ENCODE measurements around the gene RAB10. TPM values are rescaled to one million over a fixed set of nuclear protein-coding genes. Genes with fewer than 3 reads are reported as not detected.
"Not testable (repeated sequence)": the region's sequence is repeated elsewhere in the genome, so short reads cannot be mapped to it uniquely, and the experiment has no call there.

RAB10 gene
- polyA plus RNA-seq, 1 donor: 157 TPM

- no peak for DNase-seq
Measured at GRCh38 chr2:26086779-26087178, 52.9 kb downstream of the RAB10 start.

DNA sequence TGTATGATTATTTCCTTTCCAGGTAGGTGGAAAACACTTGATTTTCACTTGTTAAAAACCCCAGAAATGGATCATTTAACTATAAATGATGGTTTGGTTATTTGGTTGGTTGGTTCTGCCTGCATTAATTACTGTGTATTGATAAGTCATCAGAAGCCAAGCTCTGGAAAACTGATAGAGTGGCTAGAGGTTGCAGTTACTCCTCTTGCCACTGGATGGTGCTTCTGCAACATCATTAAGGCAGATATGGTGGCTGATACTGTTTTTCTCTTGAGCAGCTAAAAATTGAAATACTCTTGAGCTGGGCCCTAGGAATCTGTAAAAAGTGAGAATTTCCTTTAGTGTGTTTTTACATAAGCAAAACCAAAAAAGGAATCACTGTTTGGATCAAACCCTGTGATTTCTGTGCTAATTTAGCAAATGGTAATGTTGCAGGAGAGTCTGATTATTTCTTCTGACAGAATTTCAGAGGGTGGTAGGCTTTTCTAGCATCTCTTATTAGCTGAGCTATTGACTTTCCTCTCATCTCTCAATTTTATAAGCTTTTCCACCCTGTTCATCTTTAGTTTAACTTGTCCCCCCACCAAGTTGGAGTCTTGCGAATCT lies 54.3 kb downstream of the RAB10 start:
- no peak for DNase-seq

DNA sequence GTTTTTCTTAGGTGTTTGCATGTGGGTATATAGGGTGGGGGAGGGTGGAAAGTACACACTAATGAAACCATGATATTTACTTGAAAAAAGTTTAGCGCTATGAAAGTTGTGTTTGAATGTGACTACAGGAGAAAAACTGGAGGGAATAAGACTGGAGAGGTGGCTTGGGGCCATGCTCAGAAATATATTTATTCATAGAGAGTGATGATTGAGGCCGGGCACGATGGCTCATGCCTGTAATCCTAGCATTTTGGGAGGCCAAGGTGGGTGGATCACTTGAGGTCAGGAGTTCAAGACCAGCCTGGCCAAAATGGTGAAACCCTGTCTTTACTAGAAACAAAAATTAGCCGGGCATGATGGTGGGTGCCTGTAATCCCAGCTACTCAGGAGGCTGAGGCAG lies 55.0 kb downstream of the RAB10 start:
- DNase-seq: not testable (repeated sequence)

DNA sequence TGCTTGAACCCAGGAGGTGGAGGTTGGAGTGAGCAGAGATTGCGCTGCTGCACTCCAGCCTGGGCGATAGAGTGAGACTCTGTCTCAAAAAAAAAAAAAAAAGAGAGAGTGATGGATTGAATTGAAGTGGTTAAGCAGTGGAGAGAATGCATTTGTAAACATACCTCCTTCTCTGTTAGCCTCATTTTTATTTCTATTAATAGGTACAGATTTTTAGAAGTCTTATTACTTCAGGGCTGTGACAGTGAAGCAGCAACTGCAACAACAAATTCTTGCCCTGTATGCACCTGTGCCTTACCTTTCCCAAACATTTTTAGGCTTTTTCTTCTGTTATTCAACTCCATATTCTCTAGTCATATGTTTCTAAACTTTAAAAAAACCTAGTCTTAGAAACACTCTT lies 55.5 kb downstream of the RAB10 start:
- DNase-seq: no peak

DNA sequence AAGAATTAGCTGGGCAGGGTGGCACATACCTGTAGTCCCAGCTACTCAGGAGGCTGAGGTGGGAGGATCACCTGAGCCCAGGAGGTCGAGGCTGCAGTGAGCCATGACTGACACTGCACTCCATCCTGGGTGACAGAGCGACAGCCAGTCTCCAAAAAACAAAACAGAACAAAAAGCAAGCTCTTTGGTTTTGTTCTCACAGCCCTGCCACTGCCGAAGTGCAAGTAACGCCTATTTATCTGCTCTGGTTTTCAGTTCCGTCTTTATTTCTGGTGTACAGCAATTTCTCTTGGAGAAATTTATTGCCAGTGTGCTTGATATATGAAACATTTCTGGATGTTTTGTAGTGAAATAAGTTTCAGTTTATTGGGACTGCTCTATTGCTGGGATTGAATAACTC lies 61.9 kb downstream of the RAB10 start:
- no peak for DNase-seq

GRCh38 chr2:26099933-26100332 lies 66.0 kb downstream of the RAB10 start:
- DNase-seq: no peak

- DNase-seq: no peak
Measured at GRCh38 chr2:26100384-26100783, 66.5 kb downstream of the RAB10 start.

GRCh38 chr2:26103752-26104151 lies 69.9 kb downstream of the RAB10 start:
- DNase-seq: no peak

DNA sequence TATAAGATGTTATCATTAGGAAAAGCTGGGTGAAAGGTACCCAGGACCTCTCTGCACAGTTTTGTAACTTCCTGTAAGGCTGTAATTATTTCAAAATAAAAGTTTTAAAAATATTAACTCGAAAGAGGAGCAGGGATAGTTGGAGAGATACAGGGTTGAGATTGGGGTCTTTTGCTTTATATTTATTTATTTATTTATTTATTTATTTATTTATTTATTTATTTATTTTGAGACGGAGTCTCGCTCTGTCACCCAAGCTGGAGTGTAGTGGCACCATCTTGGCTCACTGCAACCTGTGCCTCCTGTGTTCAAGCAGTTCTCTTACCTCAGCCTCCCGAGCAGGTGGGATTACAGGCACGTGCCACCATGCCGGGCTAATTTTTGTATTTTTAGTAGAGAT lies 74.8 kb downstream of the RAB10 start:
- DNase-seq: not testable (repeated sequence)

DNA sequence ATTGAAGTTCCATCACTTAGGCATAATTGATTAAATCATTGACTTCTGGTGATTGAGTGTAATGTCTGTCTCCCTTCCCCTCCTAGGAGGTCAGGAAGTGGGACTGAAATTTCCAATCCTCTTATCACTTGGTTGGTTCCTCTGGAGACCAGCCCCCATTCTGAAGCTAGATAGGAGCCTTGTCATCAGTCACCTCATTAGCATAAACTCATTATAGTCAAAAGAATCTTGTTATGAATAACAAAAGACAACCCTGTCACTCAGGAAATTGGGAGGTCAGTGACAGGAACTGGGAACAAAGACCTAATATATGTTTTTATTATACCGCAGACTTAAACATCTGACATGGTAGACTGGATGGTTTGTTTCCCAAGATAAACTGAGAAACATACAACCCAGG lies 78.3 kb downstream of the RAB10 start:
- DNase-seq: no peak

DNA sequence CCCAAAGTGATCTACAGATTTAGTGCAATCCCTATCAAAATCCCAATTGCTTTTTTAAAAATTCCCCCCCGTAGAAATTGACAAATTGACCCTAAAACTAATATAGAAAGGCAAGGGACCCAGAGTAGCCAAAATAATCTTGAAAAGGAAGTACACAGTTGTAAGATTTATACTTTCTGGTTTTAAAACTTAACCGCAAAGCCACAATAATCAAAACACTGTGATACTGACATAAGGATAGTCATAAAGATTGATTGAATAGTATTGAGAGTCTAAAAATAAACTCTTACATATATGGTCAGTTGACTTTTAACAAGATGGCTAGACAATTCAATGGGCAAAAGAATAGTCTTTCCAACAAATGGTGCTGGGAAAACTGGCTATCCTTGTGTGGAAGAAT lies 80.3 kb downstream of the RAB10 start:
- DNase-seq: no peak

- DNase-seq: no peak
Measured at GRCh38 chr2:26118682-26119081, 84.8 kb downstream of the RAB10 start.

- DNase-seq: no peak
Measured at GRCh38 chr2:26119521-26119920, 85.6 kb downstream of the RAB10 start.

GRCh38 chr2:26122630-26123029 lies 88.7 kb downstream of the RAB10 start:
- no peak for DNase-seq

- DNase-seq: no peak
Measured at GRCh38 chr2:26123426-26123825, 89.5 kb downstream of the RAB10 start.

DNA sequence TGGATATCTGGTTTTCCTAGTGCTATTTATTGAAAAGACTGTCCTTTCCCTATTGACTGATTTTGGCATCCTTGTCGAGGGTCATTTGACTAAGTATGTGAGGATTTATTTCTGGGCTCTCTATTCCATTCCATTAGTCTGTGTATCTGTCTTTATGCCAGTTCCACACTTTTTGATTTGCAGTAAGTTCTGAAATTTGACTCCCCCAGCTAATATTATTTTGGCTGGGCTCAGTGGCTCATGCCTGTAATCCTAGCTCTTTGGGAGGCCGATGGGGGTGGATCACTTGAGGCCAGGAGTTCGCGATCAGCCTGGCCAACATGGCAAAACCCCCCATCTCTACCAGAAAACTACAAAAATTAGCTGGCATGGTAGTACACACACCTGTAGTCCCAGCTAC lies 92.2 kb downstream of the RAB10 start:
- DNase-seq: no peak

DNA sequence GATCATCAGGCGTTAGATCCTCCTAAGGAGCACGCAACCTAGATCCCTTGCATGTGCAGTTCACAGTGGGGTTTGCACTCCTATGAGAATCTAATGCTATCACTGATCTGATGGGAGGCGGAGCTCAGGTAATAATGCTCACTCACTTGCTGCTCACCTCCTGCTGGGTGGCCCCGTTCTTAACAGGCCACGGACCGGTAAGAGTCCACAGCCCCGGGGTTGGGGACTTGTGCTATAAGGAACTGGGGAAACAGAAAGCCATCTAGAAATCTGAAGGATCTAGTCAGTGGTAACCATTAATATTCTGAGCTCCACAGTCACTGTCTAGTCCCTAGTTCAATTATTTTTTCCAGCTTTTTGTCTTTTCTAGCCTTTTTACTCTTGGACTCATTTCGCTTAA lies 94.3 kb downstream of the RAB10 start:
- DNase-seq: no peak

DNA sequence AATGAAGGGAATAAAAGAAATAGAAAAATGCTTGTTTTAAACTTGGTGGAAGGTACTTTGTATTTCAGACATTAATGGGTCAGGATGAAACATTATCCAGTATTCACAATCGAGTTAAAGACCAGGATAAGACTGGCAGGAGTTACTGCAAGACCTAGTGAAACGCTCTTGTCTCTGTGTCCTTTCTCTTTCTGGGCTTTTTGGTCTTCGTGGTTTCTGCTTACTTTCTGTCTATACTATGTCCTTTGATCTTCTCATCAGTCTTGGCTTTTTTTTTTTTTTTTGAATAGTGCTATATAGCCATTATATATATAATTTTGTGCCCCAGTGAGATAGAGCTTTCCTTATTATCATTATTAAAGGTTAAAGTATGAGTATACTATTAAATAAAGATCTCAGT lies 96.9 kb downstream of the RAB10 start:
- no peak for DNase-seq

DNA sequence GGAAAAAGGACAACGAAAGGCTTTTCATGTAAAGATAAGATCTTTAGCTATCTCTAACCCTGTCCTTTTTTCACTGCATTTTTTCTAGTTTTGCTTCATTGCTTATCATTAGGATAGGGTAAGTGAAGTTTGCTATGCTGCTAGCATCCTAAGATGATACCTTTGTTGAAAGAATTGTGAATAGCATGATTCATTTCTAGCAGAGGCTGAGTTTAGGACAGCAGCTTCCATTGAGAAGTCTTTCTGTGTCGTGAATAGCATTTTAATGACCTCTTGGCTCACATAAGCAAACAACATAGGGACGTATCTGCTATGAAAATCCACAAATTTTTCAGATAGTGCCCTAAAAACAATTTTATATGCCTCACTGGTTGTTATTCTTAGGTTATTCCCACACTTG lies 102.6 kb downstream of the RAB10 start:
- DNase-seq: no peak

- no peak for DNase-seq
Measured at GRCh38 chr2:26139269-26140183, 105.6 kb downstream of the RAB10 start.

GRCh38 chr2:26141145-26141769 lies 107.4 kb downstream of the RAB10 start:
- no peak for DNase-seq

- no peak for DNase-seq
Measured at GRCh38 chr2:26144031-26144430, 110.1 kb downstream of the RAB10 start.

DNA sequence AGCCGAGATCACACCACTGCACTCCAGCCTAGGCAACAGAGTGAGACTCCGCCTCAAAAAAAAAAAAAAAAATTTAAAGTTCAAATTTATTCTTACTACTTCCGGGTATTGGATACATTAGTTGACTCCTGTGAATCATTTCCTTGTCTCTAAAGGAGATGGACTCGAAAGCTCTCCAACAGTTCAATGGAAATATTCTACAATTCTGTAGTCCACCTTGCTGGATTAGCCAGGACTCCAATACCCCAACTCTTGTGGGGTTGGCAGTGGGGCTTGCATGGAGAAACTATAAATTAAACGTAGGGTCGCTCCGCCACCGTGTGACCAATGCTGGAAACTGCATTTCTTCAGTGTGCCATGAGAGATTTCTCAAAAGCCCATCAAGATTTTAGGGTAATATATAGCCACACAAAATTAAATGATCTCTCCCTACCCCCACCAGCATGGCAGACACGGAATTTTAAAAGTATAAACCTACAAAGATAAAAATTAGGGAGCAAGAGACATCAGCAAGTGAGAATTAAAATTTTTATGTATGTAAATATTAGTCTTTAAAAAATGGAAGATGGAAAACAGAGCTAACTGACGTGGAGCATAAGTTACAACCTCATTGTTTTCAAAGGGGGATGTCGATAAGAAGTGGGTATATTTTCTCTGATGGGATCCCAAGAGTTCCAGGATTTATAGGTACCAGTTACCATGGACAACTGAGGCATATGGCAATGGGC lies 111.2 kb downstream of the RAB10 start:
- peak; percentile 62 for DNase-seq
